ENCODE data around the gene FLII.

The FLII gene

DNA sequence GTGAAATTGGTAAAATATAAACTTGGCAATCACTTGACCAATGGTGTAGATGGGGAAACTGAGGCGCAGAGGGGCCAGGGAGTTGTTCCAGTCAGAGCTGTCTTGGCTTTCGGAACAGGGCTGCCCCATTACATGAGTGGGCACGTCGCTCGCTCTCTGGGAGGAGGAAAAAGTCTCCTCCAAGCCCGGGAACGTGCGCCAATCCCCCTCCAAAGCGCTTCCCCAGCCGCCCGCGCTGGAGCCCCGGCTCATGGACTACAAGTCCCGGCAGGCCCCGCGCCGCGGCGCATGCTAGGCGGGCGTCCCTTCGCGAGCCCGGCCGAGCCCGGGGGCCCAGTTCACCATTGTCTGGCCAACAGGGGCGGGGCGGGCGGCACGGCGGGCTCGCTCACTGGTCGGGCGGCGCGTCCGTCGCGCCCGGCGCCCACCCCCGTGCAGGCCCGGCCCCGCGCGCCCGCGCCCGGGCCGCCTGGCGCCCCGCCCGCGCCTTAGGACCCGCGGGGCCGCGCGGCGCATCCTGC is 33.4 kb downstream of the FLII start, which contains the start of gene LLGL1:
TSS of gene LLGL1 (plus strand) at position 515 of the 521 bp plus-strand sequence. CDS start 48 bp downstream, outside the sequence.
- no peaks in the 10 kb centered on the region for H3K9me3 ChIP-seq (ENCODE audit: control insufficient read depth, insufficient read depth, low read depth, low read length)
- peaks cover 0 to 7% of the 10 kb centered on the region in 2 experiments; a peak in 1 of 3 replicates for H3K36me3 ChIP-seq (ENCODE audit: control insufficient read depth in 2 of 2, insufficient read depth in 1 of 2, low read length in 2 of 2)
- H3K4me3 ChIP-seq (ENCODE audit: low read depth, low read length), result peak within 1 kb of the TSS; percentile 48
- ChIA-PET CTCF (interaction anchor here (1.0 kb wide), 1 partner anchor 401 kb away, joined by 3 read pairs; no protein-coding TSS in a partner anchor), POLR2A (no interaction called here)
- H3K27ac ChIP-seq (ENCODE audit: extremely low read depth, low read depth, low read length), result peak within 1 kb of the TSS; percentile 68; the same call in 1 of the 2 replicates
- H3K4me1 ChIP-seq (ENCODE audit: control insufficient read depth, insufficient read depth, low read length), result peaks cover 4% of the 10 kb centered on the region; the same call in 1 of the 2 replicates
- TF ChIP-seq, protein P1, sequence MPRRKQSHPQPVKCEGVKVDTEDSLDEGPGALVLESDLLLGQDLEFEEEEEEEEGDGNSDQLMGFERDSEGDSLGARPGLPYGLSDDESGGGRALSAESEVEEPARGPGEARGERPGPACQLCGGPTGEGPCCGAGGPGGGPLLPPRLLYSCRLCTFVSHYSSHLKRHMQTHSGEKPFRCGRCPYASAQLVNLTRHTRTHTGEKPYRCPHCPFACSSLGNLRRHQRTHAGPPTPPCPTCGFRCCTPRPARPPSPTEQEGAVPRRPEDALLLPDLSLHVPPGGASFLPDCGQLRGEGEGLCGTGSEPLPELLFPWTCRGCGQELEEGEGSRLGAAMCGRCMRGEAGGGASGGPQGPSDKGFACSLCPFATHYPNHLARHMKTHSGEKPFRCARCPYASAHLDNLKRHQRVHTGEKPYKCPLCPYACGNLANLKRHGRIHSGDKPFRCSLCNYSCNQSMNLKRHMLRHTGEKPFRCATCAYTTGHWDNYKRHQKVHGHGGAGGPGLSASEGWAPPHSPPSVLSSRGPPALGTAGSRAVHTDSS (tag by site-specific recombination; IDR thresholded peaks at IDR 0.05), result no peak
- TF ChIP-seq MZF1 (tag by site-specific recombination; IDR thresholded peaks at IDR 0.05; ENCODE audit: borderline replicate concordance), result peak; percentile 78
- TF ChIP-seq, protein P2, sequence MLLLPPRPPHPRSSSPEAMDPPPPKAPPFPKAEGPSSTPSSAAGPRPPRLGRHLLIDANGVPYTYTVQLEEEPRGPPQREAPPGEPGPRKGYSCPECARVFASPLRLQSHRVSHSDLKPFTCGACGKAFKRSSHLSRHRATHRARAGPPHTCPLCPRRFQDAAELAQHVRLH (tag by site-specific recombination; IDR thresholded peaks at IDR 0.05), result no peak
- no peak for TF ChIP-seq SETDB1 (IDR thresholded peaks at IDR 0.05; ENCODE audit: insufficient read length, low read length)
- TF ChIP-seq ZNF248 (tag by site-specific recombination; IDR thresholded peaks at IDR 0.05), result no peak
- TF ChIP-seq, protein P3, sequence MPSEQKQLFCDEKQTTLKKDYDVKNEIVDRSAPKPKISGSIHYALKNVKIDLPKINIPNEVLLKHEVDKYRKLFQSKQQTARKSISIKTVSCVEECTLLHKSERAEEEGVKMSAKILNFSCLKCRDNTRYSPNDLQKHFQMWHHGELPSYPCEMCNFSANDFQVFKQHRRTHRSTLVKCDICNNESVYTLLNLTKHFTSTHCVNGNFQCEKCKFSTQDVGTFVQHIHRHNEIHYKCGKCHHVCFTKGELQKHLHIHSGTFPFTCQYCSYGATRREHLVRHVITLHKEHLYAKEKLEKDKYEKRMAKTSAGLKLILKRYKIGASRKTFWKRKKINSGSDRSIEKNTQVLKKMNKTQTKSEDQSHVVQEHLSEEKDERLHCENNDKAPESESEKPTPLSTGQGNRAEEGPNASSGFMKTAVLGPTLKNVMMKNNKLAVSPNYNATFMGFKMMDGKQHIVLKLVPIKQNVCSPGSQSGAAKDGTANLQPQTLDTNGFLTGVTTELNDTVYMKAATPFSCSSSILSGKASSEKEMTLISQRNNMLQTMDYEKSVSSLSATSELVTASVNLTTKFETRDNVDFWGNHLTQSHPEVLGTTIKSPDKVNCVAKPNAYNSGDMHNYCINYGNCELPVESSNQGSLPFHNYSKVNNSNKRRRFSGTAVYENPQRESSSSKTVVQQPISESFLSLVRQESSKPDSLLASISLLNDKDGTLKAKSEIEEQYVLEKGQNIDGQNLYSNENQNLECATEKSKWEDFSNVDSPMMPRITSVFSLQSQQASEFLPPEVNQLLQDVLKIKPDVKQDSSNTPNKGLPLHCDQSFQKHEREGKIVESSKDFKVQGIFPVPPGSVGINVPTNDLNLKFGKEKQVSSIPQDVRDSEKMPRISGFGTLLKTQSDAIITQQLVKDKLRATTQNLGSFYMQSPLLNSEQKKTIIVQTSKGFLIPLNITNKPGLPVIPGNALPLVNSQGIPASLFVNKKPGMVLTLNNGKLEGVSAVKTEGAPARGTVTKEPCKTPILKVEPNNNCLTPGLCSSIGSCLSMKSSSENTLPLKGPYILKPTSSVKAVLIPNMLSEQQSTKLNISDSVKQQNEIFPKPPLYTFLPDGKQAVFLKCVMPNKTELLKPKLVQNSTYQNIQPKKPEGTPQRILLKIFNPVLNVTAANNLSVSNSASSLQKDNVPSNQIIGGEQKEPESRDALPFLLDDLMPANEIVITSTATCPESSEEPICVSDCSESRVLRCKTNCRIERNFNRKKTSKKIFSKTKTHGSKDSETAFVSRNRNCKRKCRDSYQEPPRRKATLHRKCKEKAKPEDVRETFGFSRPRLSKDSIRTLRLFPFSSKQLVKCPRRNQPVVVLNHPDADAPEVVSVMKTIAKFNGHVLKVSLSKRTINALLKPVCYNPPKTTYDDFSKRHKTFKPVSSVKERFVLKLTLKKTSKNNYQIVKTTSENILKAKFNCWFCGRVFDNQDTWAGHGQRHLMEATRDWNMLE (tag by site-specific recombination; conservative IDR thresholded peaks at IDR 0.05; ENCODE audit: low read depth), result no peak
- TF ChIP-seq, protein P4, sequence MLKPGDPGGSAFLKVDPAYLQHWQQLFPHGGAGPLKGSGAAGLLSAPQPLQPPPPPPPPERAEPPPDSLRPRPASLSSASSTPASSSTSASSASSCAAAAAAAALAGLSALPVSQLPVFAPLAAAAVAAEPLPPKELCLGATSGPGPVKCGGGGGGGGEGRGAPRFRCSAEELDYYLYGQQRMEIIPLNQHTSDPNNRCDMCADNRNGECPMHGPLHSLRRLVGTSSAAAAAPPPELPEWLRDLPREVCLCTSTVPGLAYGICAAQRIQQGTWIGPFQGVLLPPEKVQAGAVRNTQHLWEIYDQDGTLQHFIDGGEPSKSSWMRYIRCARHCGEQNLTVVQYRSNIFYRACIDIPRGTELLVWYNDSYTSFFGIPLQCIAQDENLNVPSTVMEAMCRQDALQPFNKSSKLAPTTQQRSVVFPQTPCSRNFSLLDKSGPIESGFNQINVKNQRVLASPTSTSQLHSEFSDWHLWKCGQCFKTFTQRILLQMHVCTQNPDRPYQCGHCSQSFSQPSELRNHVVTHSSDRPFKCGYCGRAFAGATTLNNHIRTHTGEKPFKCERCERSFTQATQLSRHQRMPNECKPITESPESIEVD (tag by site-specific recombination; IDR thresholded peaks at IDR 0.05), result no peak
- peak; percentile 82 for TF ChIP-seq ZNF341 (tag by site-specific recombination; IDR thresholded peaks at IDR 0.05; ENCODE audit: low read depth)
- TF ChIP-seq ZNF510 (tag by site-specific recombination; IDR thresholded peaks at IDR 0.05; ENCODE audit: insufficient replicate concordance), result no peak
- no peak for TF ChIP-seq ZNF274 (IDR thresholded peaks at IDR 0.05; ENCODE audit: low read length)
- no peak for TF ChIP-seq ZNF274 (tag by site-specific recombination; IDR thresholded peaks at IDR 0.05; ENCODE audit: borderline replicate concordance)
- peak; percentile 33 for TF ChIP-seq SP2 (tag by site-specific recombination; IDR thresholded peaks at IDR 0.05)
- no peak for TF ChIP-seq TRIM28 (IDR thresholded peaks at IDR 0.05; ENCODE audit: borderline replicate concordance, low read length)
- TF ChIP-seq, protein P5, sequence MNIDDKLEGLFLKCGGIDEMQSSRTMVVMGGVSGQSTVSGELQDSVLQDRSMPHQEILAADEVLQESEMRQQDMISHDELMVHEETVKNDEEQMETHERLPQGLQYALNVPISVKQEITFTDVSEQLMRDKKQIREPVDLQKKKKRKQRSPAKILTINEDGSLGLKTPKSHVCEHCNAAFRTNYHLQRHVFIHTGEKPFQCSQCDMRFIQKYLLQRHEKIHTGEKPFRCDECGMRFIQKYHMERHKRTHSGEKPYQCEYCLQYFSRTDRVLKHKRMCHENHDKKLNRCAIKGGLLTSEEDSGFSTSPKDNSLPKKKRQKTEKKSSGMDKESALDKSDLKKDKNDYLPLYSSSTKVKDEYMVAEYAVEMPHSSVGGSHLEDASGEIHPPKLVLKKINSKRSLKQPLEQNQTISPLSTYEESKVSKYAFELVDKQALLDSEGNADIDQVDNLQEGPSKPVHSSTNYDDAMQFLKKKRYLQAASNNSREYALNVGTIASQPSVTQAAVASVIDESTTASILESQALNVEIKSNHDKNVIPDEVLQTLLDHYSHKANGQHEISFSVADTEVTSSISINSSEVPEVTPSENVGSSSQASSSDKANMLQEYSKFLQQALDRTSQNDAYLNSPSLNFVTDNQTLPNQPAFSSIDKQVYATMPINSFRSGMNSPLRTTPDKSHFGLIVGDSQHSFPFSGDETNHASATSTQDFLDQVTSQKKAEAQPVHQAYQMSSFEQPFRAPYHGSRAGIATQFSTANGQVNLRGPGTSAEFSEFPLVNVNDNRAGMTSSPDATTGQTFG (tag by site-specific recombination; IDR thresholded peaks at IDR 0.05; ENCODE audit: borderline replicate concordance), result no peak
- peak; percentile 54; the same call in 1 of the 2 replicates for TF ChIP-seq ZNF501 (tag by site-specific recombination; IDR thresholded peaks at IDR 0.05)
- TF ChIP-seq, protein P6, sequence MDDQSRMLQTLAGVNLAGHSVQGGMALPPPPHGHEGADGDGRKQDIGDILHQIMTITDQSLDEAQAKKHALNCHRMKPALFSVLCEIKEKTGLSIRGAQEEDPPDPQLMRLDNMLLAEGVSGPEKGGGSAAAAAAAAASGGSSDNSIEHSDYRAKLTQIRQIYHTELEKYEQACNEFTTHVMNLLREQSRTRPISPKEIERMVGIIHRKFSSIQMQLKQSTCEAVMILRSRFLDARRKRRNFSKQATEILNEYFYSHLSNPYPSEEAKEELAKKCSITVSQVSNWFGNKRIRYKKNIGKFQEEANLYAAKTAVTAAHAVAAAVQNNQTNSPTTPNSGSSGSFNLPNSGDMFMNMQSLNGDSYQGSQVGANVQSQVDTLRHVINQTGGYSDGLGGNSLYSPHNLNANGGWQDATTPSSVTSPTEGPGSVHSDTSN (CRISPR knock-in tag; IDR thresholded peaks at IDR 0.05), result peak; percentile 87; the same call in 1 of the 2 replicates
- peak; percentile 98 for TF ChIP-seq ZBTB8A (tag by site-specific recombination; IDR thresholded peaks at IDR 0.05)
- no peak for TF ChIP-seq ZNF121 (tag by site-specific recombination; IDR thresholded peaks at IDR 0.05)
- TF ChIP-seq ZIC2 (tag by site-specific recombination; IDR thresholded peaks at IDR 0.05), result no peak
- TF ChIP-seq ZSCAN16 (tag by site-specific recombination; IDR thresholded peaks at IDR 0.05), result no peak
- no peak for TF ChIP-seq ZNF560 (tag by site-specific recombination; IDR thresholded peaks at IDR 0.05; ENCODE audit: borderline replicate concordance)
- no peak for TF ChIP-seq ZNF747 (tag by site-specific recombination; IDR thresholded peaks at IDR 0.05)
- TF ChIP-seq YY2 (tag by site-specific recombination; IDR thresholded peaks at IDR 0.05), result no peak
- TF ChIP-seq ZNF10 (tag by site-specific recombination; IDR thresholded peaks at IDR 0.05), result no peak
- TF ChIP-seq ZNF24 (tag by site-specific recombination; IDR thresholded peaks at IDR 0.05), result no peak
- TF ChIP-seq ZNF596 (tag by site-specific recombination; IDR thresholded peaks at IDR 0.05), result no peak
- no peak for TF ChIP-seq ZNF660 (tag by site-specific recombination; IDR thresholded peaks at IDR 0.05)

Data from HEK293 (cell line).